ENCODE data around the gene GABARAPL2.

DNA sequence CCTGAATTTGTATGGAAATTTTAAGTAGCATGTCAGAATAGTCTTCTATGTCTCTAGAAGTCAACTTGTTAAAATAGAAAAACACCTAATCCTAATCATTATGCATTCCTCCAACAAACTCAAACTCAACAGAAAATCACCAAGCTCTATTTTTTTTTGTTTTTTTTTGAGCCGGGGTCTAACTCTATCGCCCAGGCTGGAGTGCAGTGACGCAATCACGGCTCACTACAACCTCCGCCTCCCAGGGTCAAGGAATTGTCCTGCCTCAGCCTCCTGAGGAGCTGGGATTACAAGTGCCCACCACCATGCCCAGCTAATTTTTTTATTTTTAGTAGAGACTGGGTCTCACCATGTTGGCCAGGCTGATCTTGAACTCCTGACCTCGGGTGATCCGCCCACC, 19.9 kb upstream of the GABARAPL2 start:
- no peak for TF ChIP-seq CTCF (optimal IDR thresholded peaks at IDR 0.05 in 1 of 3, IDR thresholded peaks at IDR 0.05 in 1 of 3, conservative IDR thresholded peaks at IDR 0.05 in 1 of 3; ENCODE audit: extremely low read depth in 1 of 3, insufficient read depth in 2 of 3, low read length in 3 of 3)
- no peak for TF ChIP-seq EZH2 (IDR thresholded peaks at IDR 0.05; ENCODE audit: low read length)

Measured in keratinocyte (primary cell).